ENCODE data around the gene INPP4B.

- TF ChIP-seq EZH2 (IDR thresholded peaks at IDR 0.05; ENCODE audit: insufficient read depth, poor library complexity, severe bottlenecking), result no peak
- TF ChIP-seq EZH2phosphoT487 (IDR thresholded peaks at IDR 0.05; ENCODE audit: insufficient read depth, low read depth), result no peak
These were observed 478.5 kb downstream of the INPP4B start for GRCh38 chr4:142367418-142368180.

All from GM23248 (cell line).